ENCODE results near the gene ARHGEF17. TPM values are rescaled to one million over a fixed set of nuclear protein-coding genes. Genes with fewer than 3 reads are reported as not detected.

ARHGEF17 gene
- total and polyA plus RNA-seq, 2 donors (not counting 1 experiment from before 2014, with no cell fraction given), result 42.8 to 43.1 TPM

DNA sequence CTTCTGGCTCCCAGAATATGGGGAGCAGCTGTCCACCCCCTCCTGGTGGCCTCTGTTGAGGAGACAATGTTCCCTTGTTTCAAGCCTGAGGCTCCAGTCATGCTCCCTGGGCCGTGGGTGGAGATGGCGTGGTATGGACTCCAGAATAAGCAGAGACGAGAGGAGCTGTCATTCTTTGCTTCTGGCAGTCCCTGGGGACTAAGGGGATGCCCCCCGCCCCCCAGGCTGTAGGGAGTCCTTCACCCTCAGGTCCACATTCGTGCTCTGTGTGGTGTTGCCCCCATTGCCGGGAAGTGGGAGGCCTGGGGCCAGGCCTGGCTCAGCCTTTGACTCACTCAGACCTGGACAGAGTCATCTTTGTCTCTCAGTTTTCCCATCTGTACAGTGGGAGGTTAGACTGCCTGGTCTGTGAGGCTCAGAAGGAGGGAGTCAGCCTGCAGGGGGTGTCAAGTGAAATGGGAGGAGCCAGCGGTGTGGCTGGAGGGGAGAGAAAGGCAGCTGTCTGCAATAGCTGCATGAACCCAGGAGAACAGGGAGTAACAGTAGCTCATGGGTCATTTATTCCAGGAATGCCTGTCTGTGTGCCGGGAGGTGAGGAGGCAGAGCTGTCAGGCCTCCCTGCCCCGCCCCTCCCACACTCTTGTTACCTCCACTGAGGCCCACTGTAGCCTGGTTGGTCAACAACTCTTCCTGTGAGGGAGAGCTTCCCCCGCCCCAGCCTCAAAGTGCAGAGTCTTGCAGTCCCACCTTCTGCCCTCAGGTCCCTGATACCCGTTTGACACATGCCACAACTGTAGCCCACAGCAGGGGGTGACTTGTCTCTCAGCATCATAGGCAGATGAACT is 6.3 kb downstream of the ARHGEF17 start:
- peaks cover 15% of the 10 kb centered on the region for H3K36me3 ChIP-seq (ENCODE audit: control insufficient read depth, insufficient read depth, low read length)
- H4K20me1 ChIP-seq (ENCODE audit: control insufficient read depth, extremely low read depth, insufficient read depth, low read length), result no peaks in the 10 kb centered on the region
- H3K27ac ChIP-seq (ENCODE audit: insufficient read depth, low read length), result peak overlapping the region; percentile 85
- peaks cover 98% of the 10 kb centered on the region for H3K79me2 ChIP-seq (ENCODE audit: control insufficient read depth, insufficient read depth, low read length)
- H3K4me1 ChIP-seq (ENCODE audit: control insufficient read depth, extremely low read depth, insufficient read depth, low read length), result peaks cover 42% of the 10 kb centered on the region
- H3K9ac ChIP-seq (ENCODE audit: insufficient read depth, low read length), result peak overlapping the region; percentile 10
- DNase-seq (ENCODE audit: low read depth in 2 of 2), result peak; percentile 47 to 80
- H3K4me3 ChIP-seq (replicated peaks in 1 of 4; ENCODE audit: control extremely low read depth in 1 of 4, insufficient read depth in 1 of 4, low read depth in 3 of 4, low read length in 4 of 4), result peak overlapping the region; percentile 6 to 88 (median 50)
- H3K9me3 ChIP-seq (ENCODE audit: control insufficient read depth, insufficient read depth, low read depth, low read length), result no peaks in the 10 kb centered on the region
- TF ChIP-seq CTCF (conservative IDR thresholded peaks at IDR 0.05 in 1 of 2, IDR thresholded peaks at IDR 0.05 in 1 of 2; ENCODE audit: low read depth in 1 of 2, low read length in 2 of 2), result no peak
- TF ChIP-seq EZH2 (IDR thresholded peaks at IDR 0.05; ENCODE audit: low read length, missing control alignments), result no peak
- H3K27me3 ChIP-seq (ENCODE audit: control insufficient read depth, insufficient read depth, low read length), result no peaks in the 10 kb centered on the region
- H3K4me2 ChIP-seq (ENCODE audit: extremely low read depth, insufficient read depth, low read length), result peak overlapping the region; percentile 97
- H2AFZ ChIP-seq (ENCODE audit: low read length), result no peak overlapping the region

- peak overlapping the region in 2 of 4 experiments; percentile 17 to 83 for H3K4me3 ChIP-seq (replicated peaks in 1 of 4; ENCODE audit: control extremely low read depth in 1 of 4, insufficient read depth in 1 of 4, low read depth in 3 of 4, low read length in 4 of 4)
These were observed 7.4 kb downstream of the ARHGEF17 start for GRCh38 chr11:73315293-73316020.

More at GRCh38 chr11:73315293-73316020, 7.4 kb downstream of the ARHGEF17 start:
- peak overlapping the region; percentile 85 for H3K27ac ChIP-seq (ENCODE audit: insufficient read depth, low read length)
- peaks cover 49% of the 10 kb centered on the region for H3K4me1 ChIP-seq (ENCODE audit: control insufficient read depth, extremely low read depth, insufficient read depth, low read length)
- no peaks in the 10 kb centered on the region for H3K27me3 ChIP-seq (ENCODE audit: control insufficient read depth, insufficient read depth, low read length)
- H4K20me1 ChIP-seq (ENCODE audit: control insufficient read depth, extremely low read depth, insufficient read depth, low read length), result no peaks in the 10 kb centered on the region
- DNase-seq (ENCODE audit: low read depth in 2 of 2), result peak in 1 of 2 donors; percentile 44
- H3K9ac ChIP-seq (ENCODE audit: insufficient read depth, low read length), result peak overlapping the region; percentile 33
- H3K4me2 ChIP-seq (ENCODE audit: extremely low read depth, insufficient read depth, low read length), result peak overlapping the region; percentile 97
- H3K9me3 ChIP-seq (ENCODE audit: control insufficient read depth, insufficient read depth, low read depth, low read length), result no peaks in the 10 kb centered on the region
- peaks cover 97% of the 10 kb centered on the region for H3K79me2 ChIP-seq (ENCODE audit: control insufficient read depth, insufficient read depth, low read length)
- H3K36me3 ChIP-seq (ENCODE audit: control insufficient read depth, insufficient read depth, low read length), result peaks cover 13% of the 10 kb centered on the region
- TF ChIP-seq CTCF (conservative IDR thresholded peaks at IDR 0.05 in 1 of 2, IDR thresholded peaks at IDR 0.05 in 1 of 2; ENCODE audit: low read depth in 1 of 2, low read length in 2 of 2) (no peak), EZH2 (IDR thresholded peaks at IDR 0.05; ENCODE audit: low read length, missing control alignments) (no peak)
- H2AFZ ChIP-seq (ENCODE audit: low read length), result no peak overlapping the region
